Stimulated activated CD4-positive, alpha-beta T cell treated with anti-CD3 and anti-CD28 coated beads, Interleukin-1b, Interleukin-23, amount 100 ng/mL, for 48 hours (primary cell): ENCODE measurements around the gene PDE4D.
A peak's percentile ranks its signal among the peaks of the same experiment; 100 is the strongest.
"Not testable (repeated sequence)": the region's sequence is repeated elsewhere in the genome, so short reads cannot be mapped to it uniquely, and the experiment has no call there.

Experiments
- DNase-seq: peaks from one replicate; pipeline ENCODE4 v3.0.0-alpha.2; 2020

Gene PDE4D

DNA sequence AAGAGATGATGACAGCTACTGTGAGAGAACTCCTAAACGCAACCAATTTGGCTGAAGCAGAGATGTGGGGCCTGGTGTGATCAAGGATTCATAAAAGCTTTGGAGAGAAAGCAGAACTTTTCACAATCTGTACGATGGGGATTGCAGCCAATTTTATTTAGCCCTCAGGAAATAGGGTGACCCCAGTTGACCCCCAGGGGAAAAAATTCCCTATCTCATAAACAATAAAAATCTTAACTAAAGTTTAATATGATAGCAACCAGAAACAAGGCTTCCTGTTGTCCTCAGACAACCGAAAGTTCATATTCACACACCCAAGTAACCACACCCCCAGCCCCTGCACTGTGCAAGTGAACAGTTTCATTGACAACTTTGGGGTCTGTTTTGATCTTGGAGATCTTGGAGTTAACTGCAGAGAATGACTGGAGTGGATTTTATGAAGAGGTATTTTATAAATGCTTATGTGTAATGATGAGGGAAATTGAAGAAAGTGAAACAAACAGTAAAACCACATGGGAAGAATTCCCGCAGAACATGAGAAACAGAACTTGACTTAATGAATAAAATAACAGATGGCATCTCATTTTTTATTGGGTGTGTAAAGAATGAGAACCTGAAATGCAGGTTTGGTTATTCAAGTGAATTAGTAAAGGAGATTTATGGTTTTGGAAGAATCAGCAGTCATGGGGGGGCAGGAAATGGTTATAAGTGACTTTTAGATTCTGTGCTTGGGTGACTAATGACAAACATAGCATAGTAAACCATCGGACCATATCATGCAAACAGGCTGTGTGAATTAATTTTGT, 94.5 kb downstream of the PDE4D start:
- no peak for DNase-seq

DNA sequence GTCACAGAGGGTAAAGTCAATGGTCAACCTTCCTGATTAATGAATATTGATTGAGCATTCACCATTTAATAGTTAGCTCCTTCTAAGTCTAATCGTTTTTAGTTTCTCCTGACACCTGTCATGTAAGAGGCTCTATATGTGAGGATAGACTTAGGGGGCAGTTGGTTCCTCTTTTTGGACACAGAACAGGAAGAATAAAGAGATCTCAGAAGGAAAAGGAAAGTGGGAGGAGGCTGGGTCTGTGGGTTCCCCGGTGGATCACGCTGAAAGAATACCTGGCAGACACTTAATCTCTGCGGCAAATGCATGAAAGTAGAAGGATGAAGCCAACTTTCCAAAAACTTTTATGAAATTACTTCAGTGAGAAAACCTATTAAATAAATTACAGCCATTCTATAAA, 98.4 kb downstream of the PDE4D start:
- no peak for DNase-seq

GRCh38 chr5:59792983-59793585, 100.4 kb downstream of the PDE4D start:
- DNase-seq = no peak

- DNase-seq = no peak
These were observed 101.9 kb downstream of the PDE4D start for GRCh38 chr5:59791617-59792016.

DNA sequence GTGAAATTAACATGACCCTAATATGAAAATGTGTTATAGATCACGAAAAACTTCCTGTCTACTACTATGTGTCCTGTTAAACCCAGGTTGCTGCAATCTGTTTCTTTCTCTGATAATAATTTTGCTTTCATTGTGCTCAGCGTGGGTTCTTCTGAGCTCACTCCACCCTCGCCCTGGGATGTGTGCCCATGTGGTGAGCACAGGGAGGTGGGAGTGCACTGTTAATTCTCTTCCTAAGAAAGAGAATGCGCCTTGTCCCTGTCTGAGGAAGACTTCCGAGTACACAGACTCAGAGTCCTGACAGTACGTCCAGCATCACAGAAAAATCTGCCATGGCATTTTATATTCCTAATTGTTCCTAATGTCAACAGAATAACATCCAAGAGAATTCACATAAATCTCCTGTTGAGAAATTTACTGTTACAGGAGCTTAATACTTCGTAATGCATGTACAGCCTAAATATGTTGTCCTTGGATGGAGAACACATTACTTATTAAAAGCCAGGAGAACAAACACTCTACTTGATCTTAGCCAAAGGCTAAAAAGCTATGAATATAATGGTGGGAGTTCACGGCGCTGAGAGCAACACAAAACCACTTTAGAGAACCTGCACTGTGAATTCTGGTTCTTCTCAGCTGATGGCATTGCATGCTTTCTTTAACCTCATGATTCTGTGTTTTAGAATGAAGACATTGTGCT, 102.6 kb downstream of the PDE4D start:
- DNase-seq = no peak

DNA sequence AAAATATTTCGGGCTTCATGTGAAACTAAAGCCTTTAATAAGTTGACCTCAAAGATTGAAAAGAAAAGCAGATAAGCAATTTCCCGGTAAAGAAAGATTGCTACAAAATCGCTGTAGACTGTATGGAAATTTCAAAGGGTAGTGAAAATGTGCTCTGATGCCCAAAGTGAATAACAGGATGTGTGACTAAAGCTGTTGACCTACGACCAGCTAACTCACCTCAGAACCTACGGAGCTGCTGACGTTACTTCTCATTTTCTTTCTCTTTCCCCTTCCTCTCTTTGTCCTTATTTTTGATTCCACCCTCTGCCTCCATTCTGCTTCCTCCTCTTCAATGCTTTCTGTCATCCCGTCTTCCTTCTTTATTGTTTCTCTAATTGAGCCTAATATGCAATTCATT, 103.2 kb downstream of the PDE4D start:
- no peak for DNase-seq

GRCh38 chr5:59789894-59790293, 103.6 kb downstream of the PDE4D start:
- DNase-seq = no peak

GRCh38 chr5:59789197-59789596, 104.3 kb downstream of the PDE4D start:
- DNase-seq = no peak

DNA sequence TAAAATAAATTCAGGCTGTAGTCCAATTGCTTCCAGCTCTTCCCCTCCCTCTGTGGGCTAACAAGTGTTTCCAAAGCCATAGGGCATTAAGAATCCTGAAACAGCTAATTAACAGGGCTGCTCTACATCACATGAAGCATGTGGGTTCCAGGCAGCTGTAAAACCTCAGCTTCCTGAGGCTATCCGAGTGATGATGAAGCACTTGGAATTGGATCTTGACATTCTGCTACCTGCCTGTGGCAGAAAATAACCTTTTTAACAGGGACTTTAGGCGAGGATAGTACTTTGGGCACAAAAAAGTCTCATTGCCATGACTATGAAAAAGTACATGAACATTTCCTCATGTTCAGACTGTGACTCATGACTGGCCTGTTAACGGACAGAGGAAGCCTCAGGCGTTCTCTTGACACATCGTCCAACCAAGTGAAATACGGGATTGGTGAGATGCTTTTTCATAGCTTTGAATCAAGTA, 107.2 kb downstream of the PDE4D start:
- no peak for DNase-seq

DNA sequence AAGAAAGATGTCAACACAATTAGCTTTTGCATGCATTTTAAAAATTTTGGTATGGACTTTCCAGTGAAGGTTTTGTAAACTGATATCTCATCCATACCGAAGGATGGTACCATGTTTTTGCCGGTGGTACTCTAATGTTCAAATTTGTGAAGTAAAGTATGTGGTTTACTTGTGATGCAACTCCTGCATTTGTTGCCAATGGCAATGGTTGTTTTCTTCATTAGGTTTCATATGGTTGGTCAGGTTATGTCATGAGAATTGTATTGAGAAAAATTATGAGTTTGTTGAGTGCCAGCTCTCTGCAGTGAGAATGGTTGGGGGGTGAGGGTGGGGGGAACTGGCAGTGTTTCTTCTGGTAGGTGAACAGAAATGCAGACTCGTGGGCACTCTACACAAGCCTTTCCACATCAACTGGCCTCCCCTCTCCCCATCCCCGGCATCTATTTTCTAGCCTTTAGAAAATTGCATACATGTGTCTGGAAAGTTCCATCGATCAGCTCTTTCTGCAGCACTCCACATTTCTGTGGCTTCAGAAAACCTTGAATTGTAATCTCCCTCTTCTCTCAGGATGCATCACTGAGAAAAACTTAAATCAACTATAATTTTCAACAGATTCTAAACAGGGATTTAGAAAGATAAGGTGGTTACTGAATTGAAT, 107.7 kb downstream of the PDE4D start:
- DNase-seq = no peak

DNA sequence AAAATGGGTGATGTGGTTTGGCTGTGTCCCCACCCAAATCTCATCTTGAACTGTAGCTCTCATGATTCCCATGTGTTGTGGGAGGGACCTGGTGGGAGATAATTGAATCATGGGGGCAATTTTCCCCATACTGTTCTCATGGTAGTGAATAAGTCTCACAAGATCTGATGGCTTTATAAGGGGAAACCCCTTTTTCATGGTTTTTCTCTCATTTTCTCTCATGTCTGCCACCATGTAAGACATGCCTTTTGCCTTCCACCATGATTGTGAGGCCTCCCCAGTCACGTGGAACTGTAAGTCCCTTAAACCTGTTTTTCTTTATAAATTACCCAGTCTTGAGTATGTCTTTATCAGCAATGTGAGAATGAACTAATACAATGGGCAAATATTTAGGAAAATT, 108.8 kb downstream of the PDE4D start:
- not testable (repeated sequence) for DNase-seq

DNA sequence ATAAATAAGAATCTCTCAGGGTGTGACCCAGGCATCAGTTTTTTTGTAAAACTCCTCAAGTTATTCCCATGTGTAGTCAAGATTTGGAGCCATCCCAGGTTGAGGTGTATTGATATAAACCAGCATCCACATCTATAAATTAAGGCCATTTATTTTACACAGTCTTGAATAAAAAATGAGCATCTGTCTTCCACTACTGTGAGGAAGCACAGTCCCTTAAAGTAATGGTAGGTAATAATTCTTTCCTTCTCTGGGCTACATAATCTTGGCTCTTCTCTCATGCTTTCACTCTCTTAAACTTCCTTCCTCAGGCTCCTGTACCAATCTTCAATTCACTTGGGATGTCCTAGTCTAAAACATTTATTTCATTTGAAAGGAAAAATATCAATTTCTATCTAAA, 110.3 kb downstream of the PDE4D start:
- no peak for DNase-seq

DNA sequence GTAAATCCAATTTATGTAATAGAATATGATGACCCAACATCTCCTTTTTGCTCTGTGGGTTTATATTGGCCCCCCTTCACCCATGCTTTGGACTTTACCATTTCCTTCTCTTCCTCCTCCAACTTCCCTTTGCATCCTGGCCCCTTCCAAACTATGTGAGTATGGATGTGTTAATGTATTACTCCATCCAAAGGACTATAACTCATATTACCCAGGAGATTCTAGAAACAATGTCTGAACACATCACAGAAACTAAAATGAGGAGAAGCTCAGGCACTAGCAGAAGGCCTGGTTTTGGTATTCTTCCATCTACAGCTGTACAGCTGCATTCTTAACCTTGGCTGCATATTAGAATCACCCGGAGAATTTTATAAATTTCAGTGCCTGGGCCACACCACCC, 110.7 kb downstream of the PDE4D start:
- DNase-seq = no peak

DNA sequence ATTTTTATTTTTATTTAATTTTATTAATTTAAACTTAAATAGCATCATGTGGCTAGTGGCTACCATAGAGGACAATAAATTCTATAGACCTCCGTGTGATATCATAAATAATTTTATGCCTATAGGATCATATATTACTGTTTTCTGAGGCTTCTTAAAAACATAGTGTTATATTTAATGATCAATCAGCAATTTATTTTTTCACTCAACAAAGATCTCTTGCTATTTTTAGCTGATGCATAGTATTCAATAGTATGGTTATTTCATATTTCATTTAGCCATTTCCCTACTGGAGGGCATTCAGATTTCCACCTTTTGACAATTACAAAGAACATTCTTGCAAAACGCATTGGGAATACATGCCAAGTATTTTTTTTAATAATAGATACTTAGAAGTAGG, 114.1 kb downstream of the PDE4D start:
- DNase-seq = no peak

GRCh38 chr5:59777028-59777427, 116.5 kb downstream of the PDE4D start:
- no peak for DNase-seq

DNA sequence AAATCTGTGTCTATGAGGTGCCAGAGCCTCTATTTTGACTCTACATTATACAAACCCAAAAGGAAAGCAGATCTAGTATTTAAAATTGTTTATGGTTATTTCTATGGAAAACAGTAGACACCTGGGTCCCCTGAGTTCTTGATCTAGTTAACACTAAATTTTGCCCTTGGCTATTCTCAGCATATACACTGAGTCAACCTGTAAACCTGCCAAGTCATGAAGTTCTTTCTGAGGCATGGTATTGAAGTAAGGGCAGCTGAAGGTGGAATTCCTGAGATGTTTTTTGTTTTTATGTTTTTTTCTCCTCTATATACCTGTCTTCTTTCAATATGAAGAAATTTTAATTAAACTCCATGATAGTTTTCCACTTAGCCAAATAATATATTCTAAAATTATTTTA, 120.2 kb downstream of the PDE4D start:
- DNase-seq = no peak

DNA sequence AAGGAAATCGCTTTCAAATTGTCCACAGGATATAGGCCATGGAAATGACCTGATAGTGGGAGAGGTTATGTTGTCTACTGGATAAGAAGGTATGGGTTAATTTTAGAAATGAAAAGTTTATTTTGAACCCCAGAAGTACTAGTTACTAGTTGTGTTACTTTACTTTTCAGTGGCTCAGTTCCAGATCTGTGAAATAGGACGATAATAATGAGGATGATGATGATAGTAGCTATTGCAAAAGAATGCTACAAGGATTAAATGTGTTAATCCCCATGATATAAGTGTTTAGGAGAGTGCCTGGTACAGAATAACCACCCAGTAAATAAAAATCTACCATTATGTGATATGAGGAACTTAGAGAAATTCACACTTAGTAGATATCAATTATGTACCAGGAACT, 120.8 kb downstream of the PDE4D start:
- DNase-seq = no peak

DNA sequence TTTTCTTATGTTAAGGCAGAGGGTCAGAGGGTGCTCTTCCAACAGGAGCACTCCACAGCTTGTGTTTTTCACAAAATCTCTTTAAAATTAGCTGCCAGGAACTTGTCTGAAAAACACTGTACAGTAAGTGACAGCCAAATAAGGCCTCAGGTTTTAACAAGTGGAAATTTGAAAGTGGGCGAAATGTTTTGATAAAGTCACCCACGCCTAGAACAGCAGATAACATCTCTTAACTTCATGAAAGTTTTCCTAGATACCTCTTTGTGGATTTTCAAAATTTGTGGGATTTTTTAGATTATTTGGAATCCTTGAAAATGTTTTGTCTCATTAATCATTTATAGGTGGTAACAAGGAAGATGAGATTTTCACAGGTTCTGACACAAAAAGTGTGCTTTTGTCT, 121.3 kb downstream of the PDE4D start:
- no peak for DNase-seq

DNA sequence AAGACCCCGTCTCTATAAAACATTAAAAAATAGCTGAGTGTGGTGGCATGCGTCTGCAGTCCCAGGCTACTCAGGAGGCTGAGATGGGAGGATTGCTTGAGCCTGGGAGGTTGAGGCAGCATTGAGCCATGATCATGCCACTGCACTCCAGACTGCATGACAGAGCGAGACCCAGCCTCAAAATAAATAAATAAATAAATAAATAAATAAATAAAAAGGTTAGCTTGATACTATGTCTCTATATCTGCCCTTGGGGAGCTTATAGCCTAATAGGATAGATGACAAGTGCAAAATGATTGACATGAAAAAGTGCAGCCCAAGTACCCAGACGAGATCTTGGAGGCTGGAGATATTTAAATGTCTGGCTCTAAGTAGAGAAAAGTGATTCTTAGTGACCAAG, 122.6 kb downstream of the PDE4D start:
- no peak for DNase-seq

GRCh38 chr5:59769832-59770231, 123.7 kb downstream of the PDE4D start:
- no peak for DNase-seq

GRCh38 chr5:59769041-59769360, 124.5 kb downstream of the PDE4D start:
- no peak for DNase-seq

DNA sequence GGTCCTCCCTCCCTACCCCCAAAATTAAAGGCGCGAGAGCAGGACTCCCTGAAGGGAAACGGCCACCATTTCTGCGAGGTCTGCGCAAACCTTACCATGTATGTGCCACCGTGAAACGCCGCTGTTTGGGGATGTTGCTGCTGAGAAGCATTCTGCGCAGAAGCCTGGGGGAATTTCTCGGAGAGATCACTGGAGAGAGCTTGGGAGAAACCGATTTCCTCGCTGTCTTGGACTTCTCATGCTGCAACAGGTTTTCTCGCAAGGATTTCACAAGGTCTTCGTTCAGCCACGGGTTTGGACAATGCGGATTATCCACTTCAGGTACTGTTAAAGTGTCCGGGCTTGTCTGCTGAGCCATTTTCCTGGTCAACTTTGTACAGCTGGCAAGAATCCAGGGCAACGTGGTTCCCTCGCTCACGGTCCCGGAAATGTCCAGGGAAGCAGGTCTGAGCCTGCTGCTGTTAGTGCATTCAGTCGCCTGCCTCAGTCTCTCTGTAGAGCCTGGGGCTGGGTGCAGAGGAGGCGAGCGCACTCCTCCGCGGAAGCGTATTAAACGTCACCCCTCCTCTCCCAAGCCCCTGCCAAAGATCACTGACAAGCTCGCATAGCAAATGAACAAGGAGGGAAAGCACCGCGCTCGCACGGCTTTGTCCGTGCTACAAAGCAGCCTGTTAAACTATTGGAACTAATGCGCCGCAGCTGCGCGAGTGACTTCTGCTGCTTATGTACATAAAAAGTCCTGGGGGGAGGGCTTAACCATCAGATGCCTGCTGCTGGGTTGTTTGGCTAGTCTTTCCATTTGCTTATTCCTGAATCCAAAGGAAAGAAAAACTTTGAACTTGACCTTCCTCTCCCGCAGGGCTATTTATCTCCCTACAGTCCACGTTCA, 125.1 kb downstream of the PDE4D start:
- peak; percentile 15 for DNase-seq

DNA sequence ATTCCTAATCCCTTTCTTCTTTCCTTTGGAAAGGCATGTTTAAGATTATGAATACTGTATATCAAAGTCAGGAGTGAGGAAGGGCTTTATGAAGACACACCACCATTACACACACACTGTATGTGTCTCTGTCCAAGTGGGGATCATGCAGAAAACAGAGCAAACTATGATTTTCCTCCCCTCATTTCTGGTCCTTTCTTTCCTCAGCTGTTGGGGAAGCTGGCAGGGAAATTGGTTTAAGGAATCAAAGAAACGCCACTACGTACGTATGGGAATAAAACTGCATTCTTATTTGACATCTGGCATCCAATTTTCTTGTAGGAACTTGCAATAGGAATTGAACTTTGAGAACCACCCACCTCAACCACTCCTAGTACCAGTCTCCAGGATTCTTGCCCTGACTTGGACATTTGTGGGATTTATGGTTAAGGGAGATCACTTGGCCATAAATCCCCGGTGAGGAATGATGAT, 125.8 kb downstream of the PDE4D start:
- no peak for DNase-seq
